ENCODE measurements around the gene SLC49A3. TPM values are rescaled to one million over a fixed set of nuclear protein-coding genes. Genes with fewer than 3 reads are reported as not detected.

The SLC49A3 gene
- total and polyA plus RNA-seq, 2 donors (not counting 1 experiment from before 2014, with no cell fraction given): 0.42 to 5.1 TPM

DNA sequence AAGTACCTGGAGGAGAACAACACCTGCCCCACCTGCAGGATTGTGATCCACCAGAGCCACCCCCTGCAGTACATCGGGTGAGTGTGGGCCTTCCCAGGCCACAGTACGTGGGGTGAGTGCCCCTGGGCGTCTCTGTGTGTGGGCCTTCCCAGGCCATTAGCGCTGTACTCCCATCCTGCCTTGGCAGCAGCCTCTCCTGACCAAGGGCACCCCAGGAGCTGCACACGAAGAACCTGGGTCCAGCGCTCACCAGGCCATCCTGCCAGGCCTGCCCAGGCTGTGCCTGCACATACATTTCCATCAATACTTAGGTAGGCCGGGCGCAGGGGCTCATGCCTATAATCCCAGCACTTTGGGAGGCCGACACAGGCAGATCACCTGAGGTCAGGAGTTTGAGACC is 46.0 kb upstream of the SLC49A3 start:
- no peak overlapping the region for H3K9ac ChIP-seq (ENCODE audit: insufficient read depth, low read length)
- H3K36me3 ChIP-seq (ENCODE audit: control insufficient read depth, insufficient read depth, low read length): peaks cover 45% of the 10 kb centered on the region
- no peaks in the 10 kb centered on the region for H4K20me1 ChIP-seq (ENCODE audit: control insufficient read depth, extremely low read depth, insufficient read depth, low read length)
- no peaks in the 10 kb centered on the region for H3K4me1 ChIP-seq (ENCODE audit: control insufficient read depth, extremely low read depth, insufficient read depth, low read length)
- TF ChIP-seq CTCF (conservative IDR thresholded peaks at IDR 0.05 in 1 of 2, IDR thresholded peaks at IDR 0.05 in 1 of 2; ENCODE audit: low read depth in 1 of 2, low read length in 2 of 2): no peak
- no peak for TF ChIP-seq EZH2 (IDR thresholded peaks at IDR 0.05; ENCODE audit: low read length, missing control alignments)
- no peak for DNase-seq (ENCODE audit: low read depth in 2 of 2)
- H3K27me3 ChIP-seq (ENCODE audit: control insufficient read depth, insufficient read depth, low read length): no peaks in the 10 kb centered on the region
- H3K79me2 ChIP-seq (ENCODE audit: control insufficient read depth, insufficient read depth, low read length): peaks cover under 1% of the 10 kb centered on the region
- no peaks in the 10 kb centered on the region for H3K9me3 ChIP-seq (ENCODE audit: control insufficient read depth, insufficient read depth, low read depth, low read length)
- no peak overlapping the region for H3K4me2 ChIP-seq (ENCODE audit: extremely low read depth, insufficient read depth, low read length)
- no peak overlapping the region for H3K27ac ChIP-seq (ENCODE audit: insufficient read depth, low read length)
- no peak overlapping the region for H3K4me3 ChIP-seq (replicated peaks in 1 of 4; ENCODE audit: control extremely low read depth in 1 of 4, insufficient read depth in 1 of 4, low read depth in 3 of 4, low read length in 4 of 4)
- no peak overlapping the region for H2AFZ ChIP-seq (ENCODE audit: low read length)

DNA sequence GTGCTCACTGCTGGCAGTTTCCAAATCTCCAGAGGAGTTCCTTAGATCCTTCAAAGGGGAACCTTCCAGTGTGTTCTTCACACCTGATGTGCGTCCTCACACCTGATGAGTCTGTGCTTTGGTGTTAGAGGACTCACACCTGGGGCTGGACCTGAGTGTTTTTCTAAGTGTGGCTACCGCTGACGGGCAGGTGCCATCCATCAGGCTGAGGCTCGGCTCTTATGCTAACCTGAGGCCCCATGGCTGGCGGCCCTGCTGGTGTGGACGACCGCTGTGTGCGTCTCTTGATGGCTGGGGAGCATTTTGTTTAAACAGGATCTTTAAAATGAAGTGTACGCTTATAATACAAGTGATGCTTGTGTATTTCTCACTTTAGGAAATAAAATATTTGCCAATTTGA is 45.1 kb upstream of the SLC49A3 start:
- Histone ChIP-seq H2AFZ (ENCODE audit: low read length) (no peak overlapping the region), H3K27me3 (ENCODE audit: control insufficient read depth, insufficient read depth, low read length) (no peaks in the 10 kb centered on the region), H4K20me1 (ENCODE audit: control insufficient read depth, extremely low read depth, insufficient read depth, low read length) (no peaks in the 10 kb centered on the region), H3K9ac (ENCODE audit: insufficient read depth, low read length) (no peak overlapping the region), H3K4me1 (ENCODE audit: control insufficient read depth, extremely low read depth, insufficient read depth, low read length) (no peaks in the 10 kb centered on the region), H3K4me3 (replicated peaks in 1 of 4; ENCODE audit: control extremely low read depth in 1 of 4, insufficient read depth in 1 of 4, low read depth in 3 of 4, low read length in 4 of 4) (no peak overlapping the region), H3K79me2 (ENCODE audit: control insufficient read depth, insufficient read depth, low read length) (peaks cover 6% of the 10 kb centered on the region), H3K27ac (ENCODE audit: insufficient read depth, low read length) (no peak overlapping the region), H3K36me3 (ENCODE audit: control insufficient read depth, insufficient read depth, low read length) (peaks cover 39% of the 10 kb centered on the region), H3K9me3 (ENCODE audit: control insufficient read depth, insufficient read depth, low read depth, low read length) (no peaks in the 10 kb centered on the region), H3K4me2 (ENCODE audit: extremely low read depth, insufficient read depth, low read length) (no peak overlapping the region)
- TF ChIP-seq EZH2 (IDR thresholded peaks at IDR 0.05; ENCODE audit: low read length, missing control alignments) (no peak), CTCF (conservative IDR thresholded peaks at IDR 0.05 in 1 of 2, IDR thresholded peaks at IDR 0.05 in 1 of 2; ENCODE audit: low read depth in 1 of 2, low read length in 2 of 2) (no peak)
- no peak for DNase-seq (ENCODE audit: low read depth in 2 of 2)

DNA sequence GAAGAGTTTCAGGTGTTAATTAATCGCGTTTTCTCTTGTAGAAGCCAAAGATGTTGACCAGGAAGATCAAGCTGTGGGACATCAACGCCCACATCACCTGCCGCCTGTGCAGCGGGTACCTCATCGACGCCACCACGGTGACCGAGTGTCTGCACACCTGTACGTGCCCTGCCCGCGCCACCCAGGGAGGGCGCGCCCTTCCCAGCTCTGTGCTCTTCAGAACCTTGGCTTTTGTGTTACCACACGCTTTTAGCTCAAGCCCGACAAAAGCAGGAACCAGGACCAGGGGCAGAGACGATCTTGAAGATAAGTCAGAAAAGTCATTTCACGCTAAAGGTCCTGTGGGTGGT is 44.7 kb upstream of the SLC49A3 start:
- Histone ChIP-seq H3K4me2 (ENCODE audit: extremely low read depth, insufficient read depth, low read length) (no peak overlapping the region), H3K4me1 (ENCODE audit: control insufficient read depth, extremely low read depth, insufficient read depth, low read length) (no peaks in the 10 kb centered on the region), H3K9ac (ENCODE audit: insufficient read depth, low read length) (no peak overlapping the region), H3K4me3 (replicated peaks in 1 of 4; ENCODE audit: control extremely low read depth in 1 of 4, insufficient read depth in 1 of 4, low read depth in 3 of 4, low read length in 4 of 4) (no peak overlapping the region), H4K20me1 (ENCODE audit: control insufficient read depth, extremely low read depth, insufficient read depth, low read length) (no peaks in the 10 kb centered on the region), H2AFZ (ENCODE audit: low read length) (no peak overlapping the region), H3K27me3 (ENCODE audit: control insufficient read depth, insufficient read depth, low read length) (no peaks in the 10 kb centered on the region), H3K9me3 (ENCODE audit: control insufficient read depth, insufficient read depth, low read depth, low read length) (no peaks in the 10 kb centered on the region), H3K79me2 (ENCODE audit: control insufficient read depth, insufficient read depth, low read length) (peaks cover 6% of the 10 kb centered on the region), H3K27ac (ENCODE audit: insufficient read depth, low read length) (no peak overlapping the region), H3K36me3 (ENCODE audit: control insufficient read depth, insufficient read depth, low read length) (peaks cover 38% of the 10 kb centered on the region)
- TF ChIP-seq EZH2 (IDR thresholded peaks at IDR 0.05; ENCODE audit: low read length, missing control alignments): no peak
- no peak for TF ChIP-seq CTCF (conservative IDR thresholded peaks at IDR 0.05 in 1 of 2, IDR thresholded peaks at IDR 0.05 in 1 of 2; ENCODE audit: low read depth in 1 of 2, low read length in 2 of 2)
- DNase-seq (ENCODE audit: low read depth in 2 of 2): no peak
